Fibroblast of mammary gland (primary cell): ENCODE measurements around the gene GPR62.

Experiments used
- DNase-seq: peaks from one replicate; pipeline ENCODE4 v3.0.0-alpha.2; 2010; ENCODE audit warnings: low read depth
- H3K4me3 ChIP-seq: 2 replicates; pipeline ENCODE4 v1.5.1; 2011; ENCODE audit warnings: low read depth, mild to moderate bottlenecking, low read length, moderate library complexity; ENCODE audit not compliant: control insufficient read depth
- CTCF ChIP-seq: conservative IDR thresholded peaks from 2 replicates; pipeline ENCODE4 v1.5.1; 2011; ENCODE audit warnings: low read depth, low read length, inconsistent platforms; ENCODE audit not compliant: control insufficient read depth, insufficient read depth

GPR62 gene

GRCh38 chr3:51949121-51949520 lies 6.1 kb upstream of the GPR62 start:
- DNase-seq: no peak
- no peak overlapping the region for H3K4me3 ChIP-seq
- TF ChIP-seq CTCF: no peak

GRCh38 chr3:51950899-51951298 lies 4.3 kb upstream of the GPR62 start:
- H3K4me3 ChIP-seq: no peak overlapping the region
- TF ChIP-seq CTCF: no peak
- no peak for DNase-seq

GRCh38 chr3:51953445-51953844 lies 1.7 kb upstream of the GPR62 start:
- no peak for TF ChIP-seq CTCF
- DNase-seq: peak; percentile 83
- no peak overlapping the region for H3K4me3 ChIP-seq

GRCh38 chr3:51954105-51954504 lies 1.1 kb upstream of the GPR62 start:
- no peak for TF ChIP-seq CTCF
- no peak overlapping the region for H3K4me3 ChIP-seq
- no peak for DNase-seq

GRCh38 chr3:51954713-51955112 lies 468 bp upstream of the GPR62 start:
- no peak for DNase-seq
- no peak for TF ChIP-seq CTCF
- H3K4me3 ChIP-seq: no peak overlapping the region

- peak; percentile 45 for DNase-seq
- peak; percentile 29 for TF ChIP-seq CTCF
- H3K4me3 ChIP-seq: no peak overlapping the region
Measured at GRCh38 chr3:51955893-51956770, 951 bp downstream of the GPR62 start.
